CD14-positive monocyte (primary cell): ENCODE results near the gene GLYR1. TPM values are rescaled to one million over a fixed set of nuclear protein-coding genes. Genes with fewer than 3 reads are reported as not detected.

Source experiments
- DNase-seq, 3 donors: peaks; one replicate each; pipeline ENCODE4 v3.0.0-alpha.2; 2011 to 2022
- H2AFZ ChIP-seq: 2 replicates; pipeline ENCODE4 v1.6.0; 2012; ENCODE audit warnings: mild to moderate bottlenecking, low read depth, low read length, inconsistent platforms; ENCODE audit not compliant: insufficient read depth, poor library complexity, severe bottlenecking
- H3K27ac ChIP-seq, 2 donors: 1 replicate in 1 of 2; 2 replicates in 1 of 2; pipeline ENCODE4 v1.5.1; 2012 to 2013; ENCODE audit warnings: low read length in 2 of 2, control low read depth in 1 of 2, inconsistent platforms in 1 of 2, low read depth in 1 of 2, mild to moderate bottlenecking in 1 of 2
- H3K27me3 ChIP-seq, 2 donors: one replicate each; pipeline versions ENCODE4 v1.6.0 to v1.6.1; 2011 to 2013; ENCODE audit warnings: low read length in 2 of 2; ENCODE audit not compliant: control insufficient read depth in 2 of 2, insufficient read depth in 2 of 2
- H3K36me3 ChIP-seq, 2 donors: replicated peaks in 1 of 2; 1 replicate in 1 of 2; 2 replicates in 1 of 2; pipeline versions ENCODE4 v1.5.1 to v1.6.1; 2012 to 2013; ENCODE audit warnings: low read length in 2 of 2, control low read depth in 1 of 2, inconsistent platforms in 1 of 2, mild to moderate bottlenecking in 1 of 2; ENCODE audit not compliant: insufficient read depth in 2 of 2, control insufficient read depth in 1 of 2
- H3K4me1 ChIP-seq, 2 donors: 1 replicate in 1 of 2; 2 replicates in 1 of 2; pipeline versions ENCODE4 v1.5.1 to v1.6.1; 2012 to 2013; ENCODE audit warnings: low read length in 2 of 2, control low read depth in 1 of 2, inconsistent platforms in 1 of 2, mild to moderate bottlenecking in 1 of 2, moderate library complexity in 1 of 2; ENCODE audit not compliant: insufficient read depth in 2 of 2, control insufficient read depth in 1 of 2
- H3K4me2 ChIP-seq: replicated peaks from 2 replicates; pipeline ENCODE3; 2012; ENCODE audit warnings: low read length, moderate library complexity, mild to moderate bottlenecking; ENCODE audit not compliant: poor library complexity, severe bottlenecking; ENCODE audit errors: extremely low read depth
- H3K4me3 ChIP-seq, 3 experiments: fragments of 200-600 bp in 1 of 3; sonication (generic) in 1 of 3; replicated peaks in 1 of 3; 1 replicate in 2 of 3; 2 replicates in 1 of 3; pipeline ENCODE4 v1.5.1; 2011 to 2013; ENCODE audit warnings: low read length in 3 of 3, mild to moderate bottlenecking in 3 of 3, control low read depth in 2 of 3, low read depth in 2 of 3, inconsistent platforms in 1 of 3, moderate library complexity in 1 of 3
- H3K79me2 ChIP-seq: 2 replicates; pipeline ENCODE4 v1.6.0; 2012; ENCODE audit warnings: mild to moderate bottlenecking, control low read depth, inconsistent platforms, low read length, moderate library complexity; ENCODE audit not compliant: insufficient read depth
- H3K9ac ChIP-seq: 2 replicates; pipeline ENCODE4 v1.6.0; 2017; ENCODE audit warnings: low read length, mild to moderate bottlenecking; ENCODE audit not compliant: insufficient read depth, poor library complexity, severe bottlenecking
- H3K9me3 ChIP-seq, 2 donors: replicated peaks in 1 of 2; 1 replicate in 1 of 2; 2 replicates in 1 of 2; pipeline versions ENCODE4 v1.5.1 to v1.6.1; 2012 to 2013; ENCODE audit warnings: low read length in 2 of 2, control low read depth in 1 of 2; ENCODE audit not compliant: control insufficient read depth in 1 of 2, insufficient read depth in 1 of 2
- H4K20me1 ChIP-seq: 2 replicates; pipeline ENCODE4 v1.6.0; 2012; ENCODE audit warnings: mild to moderate bottlenecking, low read length, control low read depth, moderate library complexity; ENCODE audit not compliant: insufficient read depth
- H3K27ac Mint-ChIP-seq, 7 donors: one replicate each; pipeline ENCODE4 v1.8.0; 2020; ENCODE audit warnings: mild to moderate bottlenecking in 7 of 7, mixed read lengths in 7 of 7, moderate library complexity in 6 of 7, inconsistent platforms in 2 of 7
- H3K27me3 Mint-ChIP-seq, 3 donors: one replicate each; pipeline ENCODE4 v1.8.0; 2021 to 2022; ENCODE audit warnings: low read depth in 3 of 3, mild to moderate bottlenecking in 3 of 3, mixed read lengths in 3 of 3, moderate library complexity in 3 of 3, inconsistent platforms in 1 of 3
- H3K36me3 Mint-ChIP-seq, 2 donors: one replicate each; pipeline ENCODE4 v1.8.0; 2020; ENCODE audit warnings: mixed read lengths in 2 of 2, inconsistent platforms in 1 of 2, mild to moderate bottlenecking in 1 of 2
- H3K4me1 Mint-ChIP-seq: one replicate; pipeline ENCODE4 v1.8.0; 2020; ENCODE audit warnings: mild to moderate bottlenecking, mixed read lengths
- H3K4me3 Mint-ChIP-seq, 2 donors: one replicate each; pipeline ENCODE4 v1.8.0; 2020; ENCODE audit warnings: mild to moderate bottlenecking in 2 of 2, mixed read lengths in 2 of 2, moderate library complexity in 1 of 2
- H3K9me3 Mint-ChIP-seq, 7 donors: one replicate each; pipeline ENCODE4 v1.8.0; 2020 to 2022; ENCODE audit warnings: mixed read lengths in 7 of 7, mild to moderate bottlenecking in 6 of 7, moderate library complexity in 6 of 7, inconsistent platforms in 2 of 7
- WGBS: methylation state at CpG from one replicate; pipeline ENCODE4 v1.1.5; 2013; ENCODE audit warnings: missing lambda C conversion rate; ENCODE audit not compliant: insufficient coverage; 5-methylcytosine and 5-hydroxymethylcytosine counted together
- intact Hi-C, 2 donors: fragments of 100-400 bp; cut with micrococcal nuclease; formaldehyde crosslinking; loops; one replicate each; pipeline versions ENCODE4 v1.15.0 to v1.15.1; 2023
- polyA plus RNA-seq, 3 donors: library from polyadenylated mRNA; depleted of rRNA in 1 of 3; unstranded in 2 of 3; stranded (reverse) in 1 of 3; fragments of 300-500 nt in 2 of 3; fragments of >200 nt in 1 of 3; fragmentation: Illumina TruSeq in 2 of 3; gene quantifications; 1 replicate in 2 of 3; 2 replicates in 1 of 3; pipeline ENCODE4 v1.2.3, GENCODE V29; 2012 to 2021
- TF ChIP-seq, protein P1 (sequence below): fragments of 200-600 bp; IDR thresholded peaks from one replicate; pipeline ENCODE4 v1.8.0; 2022; ENCODE audit warnings: antibody characterized with exemption, mild to moderate bottlenecking

GLYR1 gene
- polyA plus RNA-seq, 3 donors: 34.2 to 41.9 (median 39.3) TPM

DNA sequence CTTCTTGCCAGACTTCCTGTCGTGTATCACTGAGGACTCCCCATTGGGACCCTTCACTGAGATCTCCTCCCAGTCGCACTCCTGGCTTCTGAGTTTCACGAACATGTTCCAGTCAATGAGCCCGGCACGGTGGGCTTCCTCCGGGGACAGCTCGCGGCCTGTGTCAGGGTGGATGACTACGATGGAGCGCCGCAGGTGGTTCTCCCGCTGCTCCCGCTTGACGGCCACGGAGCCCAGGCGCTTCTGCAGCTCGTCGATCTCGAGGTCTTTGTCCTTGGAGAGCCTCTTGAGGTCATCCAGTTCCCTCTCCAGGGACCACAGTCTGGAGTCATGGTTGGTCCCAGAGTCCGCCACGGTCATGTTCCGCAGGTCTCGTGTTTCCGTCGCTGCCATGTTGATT is 36.4 kb upstream of the GLYR1 start:
- Histone ChIP-seq H3K4me3 (no peak overlapping the region), H3K9me3 (no peaks in the 10 kb centered on the region), H3K27ac (no peak overlapping the region), H3K36me3 (peaks cover 71 to 94% of the 10 kb centered on the region in 2 donors), H4K20me1 (peaks cover 5% of the 10 kb centered on the region), H3K4me2 (no peak overlapping the region), H3K4me1 (no peaks in the 10 kb centered on the region), H3K27me3 (no peaks in the 10 kb centered on the region), H2AFZ (no peak overlapping the region), H3K9ac (no peak overlapping the region), H3K79me2 (no peaks in the 10 kb centered on the region)
- no peak overlapping the region for H3K27ac Mint-ChIP-seq
- no peaks in the 10 kb centered on the region for H3K4me1 Mint-ChIP-seq
- H3K36me3 Mint-ChIP-seq: peaks cover 82 to 90% of the 10 kb centered on the region in 2 donors
- peaks cover 0 to 2% (median 0%) of the 10 kb centered on the region in 3 donors for H3K27me3 Mint-ChIP-seq
- H3K9me3 Mint-ChIP-seq: peaks cover 0 to 6% (median 0%) of the 10 kb centered on the region in 7 donors
- TF ChIP-seq, protein P1, sequence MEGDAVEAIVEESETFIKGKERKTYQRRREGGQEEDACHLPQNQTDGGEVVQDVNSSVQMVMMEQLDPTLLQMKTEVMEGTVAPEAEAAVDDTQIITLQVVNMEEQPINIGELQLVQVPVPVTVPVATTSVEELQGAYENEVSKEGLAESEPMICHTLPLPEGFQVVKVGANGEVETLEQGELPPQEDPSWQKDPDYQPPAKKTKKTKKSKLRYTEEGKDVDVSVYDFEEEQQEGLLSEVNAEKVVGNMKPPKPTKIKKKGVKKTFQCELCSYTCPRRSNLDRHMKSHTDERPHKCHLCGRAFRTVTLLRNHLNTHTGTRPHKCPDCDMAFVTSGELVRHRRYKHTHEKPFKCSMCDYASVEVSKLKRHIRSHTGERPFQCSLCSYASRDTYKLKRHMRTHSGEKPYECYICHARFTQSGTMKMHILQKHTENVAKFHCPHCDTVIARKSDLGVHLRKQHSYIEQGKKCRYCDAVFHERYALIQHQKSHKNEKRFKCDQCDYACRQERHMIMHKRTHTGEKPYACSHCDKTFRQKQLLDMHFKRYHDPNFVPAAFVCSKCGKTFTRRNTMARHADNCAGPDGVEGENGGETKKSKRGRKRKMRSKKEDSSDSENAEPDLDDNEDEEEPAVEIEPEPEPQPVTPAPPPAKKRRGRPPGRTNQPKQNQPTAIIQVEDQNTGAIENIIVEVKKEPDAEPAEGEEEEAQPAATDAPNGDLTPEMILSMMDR: no peak
- no peak overlapping the region for H3K4me3 Mint-ChIP-seq
- intact Hi-C loops: no loop called here
- whole genome bisulfite sequencing: over 99% methylated on average over 17 of the region's 25 CpGs
- no peak for DNase-seq

DNA sequence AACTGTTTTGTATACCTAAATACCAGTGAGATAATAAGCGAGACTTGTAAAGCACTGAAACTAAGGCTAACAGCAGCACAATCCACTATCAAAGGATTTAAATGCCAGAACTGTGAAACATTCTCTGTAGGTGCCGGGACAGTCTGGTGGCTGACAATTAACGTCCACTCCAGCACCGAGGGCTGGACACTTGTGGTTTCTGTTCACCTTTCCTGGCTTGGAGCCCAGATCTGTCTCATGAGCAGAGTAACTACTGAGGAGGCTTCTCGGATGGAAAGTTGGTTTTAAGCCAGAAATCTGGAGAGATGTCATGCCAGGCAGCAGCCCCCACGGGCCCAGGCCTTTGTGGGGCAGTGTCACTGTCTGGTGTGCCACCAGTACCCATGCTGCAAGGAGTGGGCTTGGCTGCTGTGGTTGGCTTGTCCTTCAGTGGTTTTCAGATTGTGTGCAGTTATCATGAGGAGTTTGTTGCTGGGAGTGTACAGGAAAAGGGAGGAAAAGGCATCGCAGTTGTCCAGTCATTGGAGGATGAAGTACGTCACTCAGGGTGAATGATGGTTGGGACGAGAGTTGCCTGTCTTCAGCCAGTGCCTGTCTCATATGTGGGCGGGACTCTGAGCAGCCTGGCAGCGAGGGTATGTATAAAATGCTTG is 35.7 kb upstream of the GLYR1 start:
- WGBS: 94% methylated on average over 11 of the region's 11 CpGs
- H3K4me1 Mint-ChIP-seq: no peaks in the 10 kb centered on the region
- Histone ChIP-seq H3K27ac (peak overlapping the region in 1 of 2 donors; percentile 26), H3K27me3 (no peaks in the 10 kb centered on the region), H3K9me3 (no peaks in the 10 kb centered on the region), H3K4me1 (no peaks in the 10 kb centered on the region), H3K36me3 (peaks cover 78 to 100% of the 10 kb centered on the region in 2 donors), H4K20me1 (peaks cover 5% of the 10 kb centered on the region), H3K9ac (no peak overlapping the region), H3K4me3 (no peak overlapping the region), H3K79me2 (no peaks in the 10 kb centered on the region), H3K4me2 (no peak overlapping the region), H2AFZ (no peak overlapping the region)
- H3K9me3 Mint-ChIP-seq: peaks cover 0 to 6% (median 0%) of the 10 kb centered on the region in 7 donors
- TF ChIP-seq, protein P1: no peak
- DNase-seq: no peak
- H3K36me3 Mint-ChIP-seq: peaks cover 87 to 94% of the 10 kb centered on the region in 2 donors
- peak overlapping the region in 1 of 7 donors; percentile 2 for H3K27ac Mint-ChIP-seq
- intact Hi-C loops: no loop called here
- H3K27me3 Mint-ChIP-seq: peaks cover 0 to 2% (median 0%) of the 10 kb centered on the region in 3 donors
- no peak overlapping the region for H3K4me3 Mint-ChIP-seq
